AG04449 (cell line): ENCODE results near the gene NBL1.

Source experiments
- CTCF ChIA-PET: fragments of 350-600 bp; formaldehyde crosslinking; extraction: SDS; loops from one replicate; lab custom pipeline; 2021; ENCODE audit warnings: antibody characterized with exemption; lab: Yijun Ruan, JAX
- POLR2A ChIA-PET: fragments of 400-600, 350-600 bp; formaldehyde crosslinking; extraction: SDS; loops from one replicate; lab custom pipeline; 2020; ENCODE audit warnings: antibody characterized with exemption, inconsistent platforms; lab: Yijun Ruan, JAX
- DNase-seq: peaks from one replicate; pipeline ENCODE4 v3.0.0-alpha.2; 2010; ENCODE audit warnings: low read depth, low spot score
- H3K4me3 ChIP-seq: 2 replicates; pipeline ENCODE4 v1.5.1; 2011; ENCODE audit warnings: low read depth, mild to moderate bottlenecking, control low read depth, low read length
- CTCF ChIP-seq: IDR thresholded peaks from one replicate; pipeline ENCODE4 v1.5.1; 2011; ENCODE audit warnings: mild to moderate bottlenecking, moderate library complexity, low read length, control low read depth, inconsistent platforms; ENCODE audit not compliant: insufficient read depth; ENCODE audit errors: missing control alignments

Gene NBL1

GRCh38 chr1:19644395-19644680 is 227 bp downstream of the NBL1 start:
- POLR2A ChIA-PET, result interaction anchor here (1.1 kb wide), 1 partner anchor 24 kb away, joined by 5 read pairs; no protein-coding TSS in a partner anchor
- CTCF ChIA-PET, result interaction anchor here (1.2 to 10.5 kb wide), 6 partner anchors 9 to 302 kb away, joined by 4 to 67 read pairs (median 8); no protein-coding TSS in a partner anchor
- H3K4me3 ChIP-seq, result peak overlapping the region; percentile 70
- no peak for TF ChIP-seq CTCF
- no peak for DNase-seq

GRCh38 chr1:19644681-19645410 is 735 bp downstream of the NBL1 start:
- no peak for TF ChIP-seq CTCF
- ChIA-PET POLR2A (interaction anchor here (1.1 kb wide), 1 partner anchor 158 kb away, joined by 3 read pairs; no protein-coding TSS in a partner anchor), CTCF (interaction anchor here (1.2 to 10.5 kb wide), 6 partner anchors 9 to 254 kb away, joined by 4 to 67 read pairs (median 14); no protein-coding TSS in a partner anchor)
- no peak for DNase-seq
- peak overlapping the region; percentile 70 for H3K4me3 ChIP-seq

GRCh38 chr1:19645411-19646251 is 1.5 kb downstream of the NBL1 start:
- POLR2A ChIA-PET, result interaction anchor here (0.7 to 1.1 kb wide), 2 partner anchors 15 to 159 kb away, joined by 3 read pairs; no protein-coding TSS in a partner anchor
- no peak for DNase-seq
- H3K4me3 ChIP-seq, result peak overlapping the region; percentile 70

DNA sequence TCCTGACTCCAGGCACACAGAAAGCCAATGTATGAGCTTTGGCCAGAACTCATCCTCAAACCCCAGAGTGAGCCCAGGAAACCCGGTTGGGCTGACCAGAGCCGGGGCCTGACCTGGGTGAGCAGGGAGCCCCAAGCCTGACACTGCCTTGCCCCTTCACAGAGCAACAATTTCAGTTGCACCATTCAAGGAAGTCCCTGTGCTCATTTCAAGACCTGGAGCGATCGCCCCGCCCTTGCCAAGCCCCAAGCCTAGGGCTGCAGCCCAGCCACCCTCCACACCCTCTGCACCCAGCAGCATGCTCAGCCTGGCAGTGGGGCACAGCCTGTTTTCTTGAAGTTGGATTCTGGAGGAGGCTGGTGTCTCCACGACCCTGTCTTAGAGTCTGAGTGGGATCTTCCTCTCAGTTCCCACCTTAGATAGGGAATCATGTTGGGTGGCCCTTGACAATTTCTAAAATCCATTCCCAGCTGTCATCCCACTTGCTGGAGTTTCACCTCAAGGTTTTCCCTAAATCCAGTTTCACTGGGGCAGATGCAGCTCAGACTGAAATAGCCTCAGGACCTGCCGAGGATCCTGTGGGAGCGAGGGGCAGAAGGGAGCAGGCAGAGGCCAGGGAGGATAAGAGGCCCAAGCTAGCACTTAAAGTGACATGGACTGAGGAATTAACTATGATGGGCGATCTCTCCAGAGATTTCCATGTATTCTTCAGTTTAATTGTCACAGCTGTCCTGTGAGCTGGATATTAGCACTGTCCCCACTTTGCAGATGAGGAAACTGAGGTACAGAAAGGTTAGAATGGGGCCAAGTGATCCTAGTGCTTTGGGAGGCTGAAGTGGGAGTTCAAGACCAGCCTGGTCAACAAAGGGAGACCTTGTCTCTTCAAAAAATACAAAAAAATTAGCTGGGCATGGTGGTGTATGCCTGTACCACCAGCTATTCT is 2.5 kb downstream of the NBL1 start:
- H3K4me3 ChIP-seq, result no peak overlapping the region
- no peak for TF ChIP-seq CTCF
- ChIA-PET POLR2A (interaction anchor here (1.1 kb wide), 1 partner anchor 160 kb away, joined by 3 read pairs; no protein-coding TSS in a partner anchor), CTCF (interaction anchor here (0.7 to 13.4 kb wide), 9 partner anchors 8 to 301 kb away, joined by 3 to 178 read pairs (median 8); no protein-coding TSS in a partner anchor)
- no peak for DNase-seq

More at GRCh38 chr1:19645411-19646251, 1.5 kb downstream of the NBL1 start:
- TF ChIP-seq CTCF, result no peak
- CTCF ChIA-PET, result interaction anchor here (0.7 to 13.4 kb wide), 6 partner anchors 9 to 300 kb away, joined by 3 to 178 read pairs (median 14); no protein-coding TSS in a partner anchor

- ChIA-PET POLR2A (no interaction called here), CTCF (interaction anchor here (1.0 to 13.4 kb wide), 8 partner anchors 14 to 302 kb away, joined by 3 to 178 read pairs (median 7); no protein-coding TSS in a partner anchor)
- no peak for TF ChIP-seq CTCF
- H3K4me3 ChIP-seq, result no peak overlapping the region
- DNase-seq, result no peak
Measured at GRCh38 chr1:19647643-19648042, 3.5 kb downstream of the NBL1 start.
